AG09309 (cell line): ENCODE measurements around the gene RC3H1.

ENCODE experiments used
- DNase-seq: peaks from one replicate; pipeline ENCODE4 v3.0.0-alpha.2; 2010; ENCODE audit warnings: low read depth
- H3K4me3 ChIP-seq: 2 replicates; pipeline ENCODE4 v1.5.1; 2011; ENCODE audit warnings: mild to moderate bottlenecking, low read depth, low read length, moderate library complexity; ENCODE audit not compliant: control insufficient read depth
- TF ChIP-seq, protein P1 (sequence below): IDR thresholded peaks from 2 replicates; pipeline ENCODE4 v1.5.1; 2011; ENCODE audit warnings: mild to moderate bottlenecking, low read depth, low read length, inconsistent platforms; ENCODE audit not compliant: insufficient read depth, control insufficient read depth; ENCODE audit errors: missing control alignments

Gene RC3H1

DNA sequence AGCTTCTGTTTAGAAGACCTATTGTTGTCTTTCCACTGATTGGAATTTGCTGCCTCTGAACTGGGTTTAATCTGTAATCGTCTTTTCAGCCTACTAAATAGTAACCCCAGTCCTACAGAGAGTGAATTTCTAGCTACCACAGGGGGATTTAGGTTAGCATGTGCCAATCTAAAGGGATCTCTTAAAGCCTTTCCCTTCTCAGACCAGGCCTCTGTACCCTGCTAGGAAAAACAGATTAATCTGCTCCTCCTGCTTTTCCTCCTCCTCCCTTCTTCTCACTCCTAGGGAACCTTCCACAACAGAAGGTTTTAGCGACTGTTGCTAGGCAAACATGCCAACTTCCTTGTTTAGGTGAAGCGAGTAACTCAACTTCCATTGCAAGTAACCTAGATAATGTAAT is 1.3 kb upstream of the RC3H1 start:
- DNase-seq, result no peak

DNA sequence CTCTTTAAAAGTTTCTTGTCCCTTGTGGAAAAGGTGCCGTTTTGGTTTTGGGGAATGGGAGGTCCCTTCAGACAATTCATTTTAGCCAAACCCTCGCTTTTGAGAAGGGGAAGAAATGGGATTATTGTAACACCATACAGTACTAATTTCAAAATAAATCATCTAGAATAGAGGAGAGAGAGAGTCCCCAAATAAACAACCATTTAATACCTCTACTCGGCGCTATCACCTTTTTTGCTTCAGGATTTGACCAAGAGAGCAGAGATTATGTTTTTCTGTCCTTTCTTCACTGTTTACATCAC is 770 bp upstream of the RC3H1 start:
- no peak for DNase-seq
- TF ChIP-seq, protein P1, sequence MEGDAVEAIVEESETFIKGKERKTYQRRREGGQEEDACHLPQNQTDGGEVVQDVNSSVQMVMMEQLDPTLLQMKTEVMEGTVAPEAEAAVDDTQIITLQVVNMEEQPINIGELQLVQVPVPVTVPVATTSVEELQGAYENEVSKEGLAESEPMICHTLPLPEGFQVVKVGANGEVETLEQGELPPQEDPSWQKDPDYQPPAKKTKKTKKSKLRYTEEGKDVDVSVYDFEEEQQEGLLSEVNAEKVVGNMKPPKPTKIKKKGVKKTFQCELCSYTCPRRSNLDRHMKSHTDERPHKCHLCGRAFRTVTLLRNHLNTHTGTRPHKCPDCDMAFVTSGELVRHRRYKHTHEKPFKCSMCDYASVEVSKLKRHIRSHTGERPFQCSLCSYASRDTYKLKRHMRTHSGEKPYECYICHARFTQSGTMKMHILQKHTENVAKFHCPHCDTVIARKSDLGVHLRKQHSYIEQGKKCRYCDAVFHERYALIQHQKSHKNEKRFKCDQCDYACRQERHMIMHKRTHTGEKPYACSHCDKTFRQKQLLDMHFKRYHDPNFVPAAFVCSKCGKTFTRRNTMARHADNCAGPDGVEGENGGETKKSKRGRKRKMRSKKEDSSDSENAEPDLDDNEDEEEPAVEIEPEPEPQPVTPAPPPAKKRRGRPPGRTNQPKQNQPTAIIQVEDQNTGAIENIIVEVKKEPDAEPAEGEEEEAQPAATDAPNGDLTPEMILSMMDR, result no peak
- peak overlapping the region; percentile 97 for H3K4me3 ChIP-seq

More for the DNA sequence above, 1.3 kb upstream of the RC3H1 start:
- TF ChIP-seq, protein P1, result no peak
- no peak overlapping the region for H3K4me3 ChIP-seq

DNA sequence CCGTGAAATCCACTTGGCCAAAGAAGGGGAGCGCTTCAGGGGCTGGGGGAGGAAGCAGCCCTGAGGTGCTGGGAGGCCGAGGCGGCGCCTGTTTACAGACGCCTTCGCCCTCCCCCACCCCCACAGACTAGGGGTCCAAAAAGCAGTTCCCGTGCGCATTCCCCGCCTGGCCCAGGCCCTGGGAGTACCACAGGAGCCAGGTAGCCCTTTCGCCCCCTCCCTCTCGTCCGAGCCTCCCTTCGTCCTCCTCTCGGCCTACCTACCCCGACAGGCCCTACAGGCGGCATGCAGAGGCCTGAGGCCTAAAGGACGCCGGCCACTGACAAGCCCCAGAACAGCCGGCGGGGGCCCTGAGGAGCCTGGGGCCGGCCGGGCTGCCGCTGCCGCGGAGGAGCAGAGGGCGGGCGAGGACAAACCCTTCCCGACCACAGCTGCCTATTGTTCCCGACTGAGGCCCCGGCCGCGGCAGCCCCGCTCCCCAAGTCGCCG is 522 bp downstream of the RC3H1 start:
- no peak for DNase-seq
- TF ChIP-seq, protein P1, result no peak
- H3K4me3 ChIP-seq, result peak overlapping the region; percentile 97

DNA sequence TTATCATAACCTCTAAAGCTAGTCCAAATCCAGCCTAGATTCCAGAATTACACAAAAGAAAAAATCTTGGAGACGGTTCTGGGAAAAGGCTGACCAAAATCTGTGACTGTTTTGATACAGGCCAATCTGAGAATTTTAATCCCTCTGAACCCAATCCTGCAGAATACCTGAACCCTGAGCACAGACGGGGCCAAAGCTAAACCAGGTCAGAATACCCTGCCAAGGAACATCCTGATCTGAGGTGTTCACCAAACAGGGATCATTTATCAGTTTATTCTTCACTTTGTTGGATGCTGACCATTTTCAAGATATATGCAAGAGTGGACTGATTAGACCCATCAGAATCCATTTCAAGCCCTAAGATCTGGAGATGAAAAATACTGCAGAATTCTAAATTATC is 3.6 kb downstream of the RC3H1 start:
- no peak for DNase-seq
- TF ChIP-seq, protein P1, result no peak
- H3K4me3 ChIP-seq, result no peak overlapping the region

DNA sequence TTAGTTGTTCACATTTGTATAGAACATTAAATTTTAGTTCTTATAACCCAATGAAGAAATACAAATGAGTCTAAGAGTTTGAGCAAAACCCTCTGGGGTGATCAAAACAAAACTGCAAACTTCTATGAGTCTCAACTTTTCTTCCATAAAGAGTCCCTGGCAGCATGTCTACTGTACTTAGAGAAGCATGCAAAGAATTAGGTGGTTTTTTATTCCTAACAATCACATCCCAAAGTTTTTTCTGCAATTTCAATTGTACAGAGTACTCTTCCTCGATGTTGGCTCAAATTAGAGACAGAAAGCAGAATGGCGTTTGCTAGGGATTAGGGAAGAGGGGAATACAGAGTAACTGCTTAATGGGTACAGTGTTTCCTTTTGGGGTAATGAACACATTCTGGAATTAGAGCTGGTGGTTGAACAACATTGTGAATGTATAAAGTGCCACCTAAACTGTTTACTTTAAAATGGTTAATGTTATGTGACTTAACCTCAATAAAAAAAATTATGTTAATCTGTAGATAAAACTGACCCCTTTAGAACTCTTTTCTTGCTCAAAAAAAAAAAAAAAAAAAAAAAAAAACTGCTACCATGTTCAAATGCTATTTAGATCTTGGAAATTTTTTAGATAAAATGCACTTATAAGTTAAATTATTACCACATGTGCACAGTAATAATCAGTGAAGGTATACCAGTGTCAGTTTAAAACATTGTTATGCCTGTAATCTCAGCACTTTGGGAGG is 4.8 kb downstream of the RC3H1 start:
- no peak for DNase-seq
- TF ChIP-seq, protein P1, result no peak
- no peak overlapping the region for H3K4me3 ChIP-seq

DNA sequence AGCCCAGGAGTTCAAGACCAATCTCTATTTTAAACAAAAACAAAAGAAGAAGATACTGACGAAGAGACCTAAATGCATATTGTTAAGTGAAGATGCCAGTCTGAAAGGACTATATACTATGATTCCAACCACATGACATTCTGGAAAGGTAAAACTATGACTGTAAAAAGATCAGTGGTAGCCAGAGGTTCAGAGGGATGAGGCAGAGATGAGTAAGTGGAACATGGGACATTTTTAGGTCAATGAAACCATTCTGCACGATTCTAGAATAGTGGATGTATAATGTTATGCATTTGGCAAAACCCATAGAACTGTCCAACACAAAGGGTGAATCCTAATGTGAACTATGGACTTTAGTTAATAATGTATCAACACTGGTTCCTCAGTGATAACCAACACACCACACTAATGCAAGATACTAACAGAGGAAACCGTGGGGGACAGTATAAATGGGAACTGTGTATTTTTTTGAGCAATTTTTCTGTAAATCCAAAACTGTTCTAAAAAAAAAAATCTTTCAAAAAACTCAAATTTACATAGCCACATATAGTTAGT is 8.2 kb downstream of the RC3H1 start:
- TF ChIP-seq, protein P1, result no peak
- H3K4me3 ChIP-seq, result no peak overlapping the region
- no peak for DNase-seq
